HS-27A (cell line): ENCODE measurements around the gene ARL16.
A peak's percentile ranks its signal among the peaks of the same experiment; 100 is the strongest.

Experiments
- DNase-seq: peaks from one replicate; pipeline ENCODE4 v3.0.0-alpha.2; 2012; ENCODE audit warnings: low read depth, missing footprints

ARL16 gene

DNA sequence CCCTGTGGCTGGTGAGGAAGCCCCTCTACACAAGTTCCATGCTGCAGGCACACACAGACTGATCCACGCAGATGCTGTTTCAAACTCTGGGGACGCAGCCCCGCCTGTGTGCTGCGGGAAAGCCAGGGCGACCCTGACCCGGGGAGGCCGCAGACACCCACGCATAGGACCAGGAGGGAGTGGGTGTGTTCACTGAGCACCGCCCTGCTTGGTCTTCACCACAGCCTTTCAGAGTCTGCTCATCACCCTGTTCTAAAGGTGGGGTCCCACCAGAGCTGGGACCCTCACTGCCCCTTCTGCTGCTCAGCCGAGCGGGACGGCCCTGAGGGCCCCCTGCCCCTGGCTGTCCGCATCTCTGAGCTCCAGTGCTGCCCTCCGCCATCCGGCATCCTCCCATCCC, 39.1 kb downstream of the ARL16 start:
- DNase-seq = no peak

DNA sequence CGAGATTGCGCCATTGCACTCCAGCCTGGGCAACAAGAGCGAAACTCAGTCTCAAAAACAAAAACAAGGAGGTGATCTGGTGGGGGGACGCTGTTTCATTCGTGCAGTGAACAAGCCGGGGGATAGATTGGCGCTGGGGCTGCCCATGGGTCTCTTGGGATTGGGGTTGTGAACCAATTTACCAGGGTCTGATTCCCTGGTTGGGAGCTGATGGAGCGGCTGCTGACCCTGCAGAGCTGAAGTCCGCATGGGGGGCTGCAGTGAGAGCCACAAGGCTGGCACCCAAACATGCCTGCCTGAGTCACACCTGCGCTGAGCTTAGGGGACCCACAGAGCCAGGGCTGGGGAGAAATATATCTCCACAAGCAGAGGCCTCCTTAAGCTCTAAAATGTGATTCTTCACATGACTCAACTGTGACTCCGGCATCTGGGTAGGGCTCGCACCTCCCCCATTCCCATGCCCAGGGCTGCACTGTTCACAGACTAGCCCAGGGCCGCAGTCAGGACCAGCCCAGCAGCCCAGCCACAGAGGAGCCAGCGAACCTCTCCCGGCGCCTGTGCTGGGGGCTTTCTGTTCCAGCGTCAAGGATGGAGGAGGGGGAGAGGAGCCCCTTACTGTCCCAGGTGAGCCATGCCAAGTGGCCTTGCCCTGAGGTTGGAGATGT, 41.6 kb downstream of the ARL16 start:
- DNase-seq = peak; percentile 45

DNA sequence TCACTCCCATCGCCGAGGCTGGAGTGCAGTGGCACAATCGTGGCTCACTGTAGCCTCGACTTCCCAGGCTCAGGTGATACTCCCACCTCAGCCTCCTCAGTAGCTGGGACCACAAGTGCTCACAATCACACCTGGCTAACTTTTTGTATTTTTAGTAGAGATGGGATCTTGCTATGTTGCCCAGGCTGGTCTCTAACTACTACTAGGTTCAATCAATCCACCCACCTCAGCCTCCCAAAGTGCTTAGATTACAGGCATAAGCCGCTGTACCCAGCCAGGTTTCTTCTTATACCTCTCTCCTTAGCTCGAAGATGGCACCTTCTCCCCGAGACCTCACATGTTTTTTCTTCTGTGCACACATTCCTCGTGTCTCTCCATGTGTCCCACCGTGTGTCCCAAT, 43.6 kb downstream of the ARL16 start:
- no peak for DNase-seq

DNA sequence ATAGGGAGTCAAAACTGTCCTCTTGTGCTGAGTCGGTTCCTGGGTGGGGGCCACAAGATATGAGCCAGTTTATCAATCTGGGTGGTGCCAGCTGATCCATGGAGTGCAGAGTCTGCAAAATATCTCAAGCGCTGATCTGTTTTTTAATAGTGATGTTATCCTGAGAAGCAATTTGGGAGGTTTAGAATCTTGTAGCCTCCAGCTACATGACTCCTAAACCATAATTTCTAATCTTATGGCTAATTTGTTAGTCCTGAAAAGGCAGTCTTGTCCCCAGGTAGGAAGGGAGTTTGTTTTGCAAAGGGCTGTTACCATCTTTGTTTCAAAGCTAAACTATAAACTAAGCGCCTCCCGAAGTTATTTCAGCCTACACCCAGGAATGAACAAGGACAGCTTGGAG, 44.9 kb downstream of the ARL16 start:
- no peak for DNase-seq

DNA sequence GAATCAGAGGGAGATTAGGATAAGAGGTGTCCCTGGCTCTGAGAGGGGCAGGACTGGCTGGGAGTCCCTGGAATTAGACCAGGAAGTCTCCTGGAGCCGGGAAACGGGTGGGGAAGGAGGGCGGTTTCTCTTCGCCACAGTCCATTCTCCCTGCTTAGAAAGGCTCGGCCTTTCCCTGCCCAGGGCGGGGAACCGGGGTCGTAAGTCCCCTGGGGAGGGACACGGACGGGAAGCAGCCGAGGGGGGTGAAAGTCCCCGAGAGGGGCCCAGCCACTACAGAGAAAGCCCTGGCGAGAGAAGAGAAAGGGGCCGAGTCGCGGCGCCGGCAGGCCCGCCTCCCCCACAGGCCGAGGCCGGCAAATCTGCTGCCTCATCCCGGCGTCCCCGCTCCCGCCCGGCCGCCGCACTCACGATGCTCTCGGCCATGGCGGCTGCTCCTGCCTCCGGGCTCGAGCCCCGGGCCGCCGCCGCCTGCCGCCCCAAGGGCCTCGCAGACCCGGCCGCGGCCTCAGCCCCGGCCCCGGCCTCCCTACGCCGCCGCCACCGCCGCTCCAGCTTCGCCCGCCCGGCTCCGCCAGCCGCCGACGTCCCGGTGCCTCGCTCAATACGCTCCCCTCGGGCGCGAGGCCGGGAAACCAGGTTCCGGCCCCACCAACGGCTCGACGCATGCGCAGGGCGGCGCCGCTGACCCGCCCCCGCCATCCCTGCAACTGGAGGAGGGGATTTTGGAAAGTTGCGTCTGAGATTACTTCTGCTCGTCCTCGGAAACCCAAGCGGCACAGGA, 46.9 kb downstream of the ARL16 start, which contains the start of the genes NPLOC4 and TSPAN10:
Gene NPLOC4, minus strand, starts transcription at position 608 of the 784 bp plus-strand sequence. Its CDS starts 182 bp downstream, at position 426.
Gene TSPAN10, plus strand, starts transcription at position 692 of the 784 bp plus-strand sequence. CDS start 5,217 bp downstream, outside the sequence.
- DNase-seq = no peak

DNA sequence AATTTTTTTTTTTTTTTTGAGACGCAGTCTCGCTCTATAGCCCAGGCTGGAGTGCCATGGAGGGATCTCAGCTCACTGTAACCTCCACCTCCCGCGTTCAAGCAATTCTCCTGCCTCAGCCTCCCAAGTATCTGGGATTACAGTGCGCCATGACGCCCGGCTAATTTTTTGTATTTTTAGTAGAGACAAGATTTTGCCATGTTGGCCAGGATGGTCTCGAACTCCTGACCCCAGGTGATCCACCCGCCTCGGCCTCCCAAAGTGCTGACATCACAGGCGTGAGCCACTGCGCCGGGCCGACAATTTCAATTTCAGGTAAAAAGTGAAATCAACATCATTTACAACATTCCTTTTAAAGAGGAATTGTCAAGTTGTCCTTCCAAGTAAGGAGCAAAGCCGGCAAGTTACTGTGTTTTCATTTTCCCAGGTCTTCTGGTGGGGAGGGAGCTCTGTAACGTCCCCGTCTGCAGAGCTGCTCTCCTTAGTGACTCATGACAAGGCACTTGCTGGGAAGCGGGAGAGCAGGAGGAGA, 47.6 kb downstream of the ARL16 start:
- no peak for DNase-seq

DNA sequence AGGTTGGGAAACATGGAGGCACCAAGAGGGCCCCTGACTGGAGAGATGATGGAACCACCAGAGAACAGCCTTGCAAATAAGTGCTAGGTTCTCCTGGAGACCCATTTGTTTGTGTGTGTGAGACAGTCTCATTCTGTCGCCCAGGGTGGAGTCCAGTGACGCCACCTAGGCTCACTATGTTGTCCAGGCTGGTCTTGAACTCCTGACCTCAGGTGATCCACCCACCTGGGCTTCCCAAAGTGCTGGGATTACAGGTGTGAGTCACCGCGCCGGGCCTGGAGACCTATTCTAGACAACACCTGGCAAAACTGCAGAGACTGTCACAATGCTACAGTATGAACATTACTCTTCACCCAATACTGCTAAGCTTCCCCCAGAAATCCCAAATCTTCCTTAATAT, 48.2 kb downstream of the ARL16 start:
- no peak for DNase-seq

DNA sequence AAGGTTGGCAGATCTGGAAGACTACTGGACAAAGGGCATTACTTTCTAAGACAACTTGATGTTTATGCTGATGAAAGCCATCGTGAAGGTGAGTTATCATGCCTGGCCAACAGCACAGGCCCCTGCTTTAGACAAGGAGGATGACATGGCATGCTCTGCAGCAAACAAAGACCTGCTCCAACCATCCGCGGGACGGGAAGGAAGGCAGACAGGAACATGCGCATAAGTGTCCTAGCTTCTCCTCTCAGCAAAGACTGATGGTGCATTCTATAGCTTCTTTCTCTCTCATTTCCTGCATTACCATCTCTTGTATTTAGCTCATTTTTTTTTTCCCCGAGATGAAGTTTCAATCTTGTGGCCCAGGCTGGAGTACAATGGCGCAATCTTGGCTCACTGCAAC, 52.1 kb downstream of the ARL16 start:
- DNase-seq = no peak
